IMR-90 (cell line): Measurements from ENCODE around the gene STAT1. TPM values are rescaled to one million over a fixed set of nuclear protein-coding genes. Genes with fewer than 3 reads are reported as not detected.

Experiments used
- ATAC-seq: fragments of 200-7000 bp; cut with Tn5 transposase; 2 replicates; pipeline ENCODE4 v1.9.1; 2020; ENCODE audit warnings: low read depth, mild to moderate bottlenecking, moderate library complexity
- BruUV-seq: library from RNA; stranded (reverse); fragments of 400-500 nt; replicated peaks from 2 replicates; lab custom pipeline; 2021; lab: Mats Ljungman, UMichigan
- CTCF ChIA-PET: fragments of 300-600 bp; formaldehyde crosslinking; extraction: SDS; loops from one replicate; lab custom pipeline; 2021; ENCODE audit warnings: antibody characterized with exemption; lab: Yijun Ruan, JAX
- POLR2A ChIA-PET: fragments of 300-600 bp; sonication (Branson Sonifier 250); formaldehyde crosslinking; loops from one replicate; lab custom pipeline; 2022; ENCODE audit warnings: antibody characterized with exemption; ENCODE audit not compliant: unreplicated experiment; lab: Charles Lee
- DNase-seq: peaks from one replicate; pipeline ENCODE4 v3.0.0; 2013
- H2AFZ ChIP-seq: replicated peaks from 2 replicates; pipeline ENCODE3; 2013; ENCODE audit warnings: low read length, mild to moderate bottlenecking; ENCODE audit not compliant: poor library complexity
- H2AK5ac ChIP-seq: 2 replicates; pipeline ENCODE4 v1.6.1; 2013; ENCODE audit warnings: low read depth, low read length, inconsistent platforms
- H2AK9ac ChIP-seq: replicated peaks from 2 replicates; pipeline ENCODE3; 2013; ENCODE audit warnings: mild to moderate bottlenecking, low read depth, low read length, moderate library complexity; ENCODE audit not compliant: poor library complexity
- H2BK120ac ChIP-seq: 2 replicates; pipeline ENCODE4 v1.6.1; 2013; ENCODE audit warnings: low read depth, low read length, inconsistent platforms
- H2BK15ac ChIP-seq: 3 replicates; pipeline ENCODE4 v1.6.1; 2013; ENCODE audit warnings: low read depth, low read length, inconsistent platforms
- H2BK20ac ChIP-seq: 2 replicates; pipeline ENCODE4 v1.6.1; 2013; ENCODE audit warnings: low read depth, mild to moderate bottlenecking, inconsistent platforms, low read length, moderate library complexity
- H2BK5ac ChIP-seq: 2 replicates; pipeline ENCODE4 v1.6.1; 2013; ENCODE audit warnings: mild to moderate bottlenecking, low read depth, low read length, inconsistent platforms; ENCODE audit not compliant: poor library complexity, severe bottlenecking
- H3K14ac ChIP-seq: replicated peaks from 2 replicates; pipeline ENCODE4 v1.6.1; 2013; ENCODE audit warnings: low read depth, low read length, inconsistent platforms
- H3K18ac ChIP-seq: 2 replicates; pipeline ENCODE4 v1.6.1; 2013; ENCODE audit warnings: low read depth, low read length, control low read depth
- H3K23ac ChIP-seq: 2 replicates; pipeline ENCODE4 v1.6.1; 2013; ENCODE audit warnings: low read depth, low read length, inconsistent platforms
- H3K27ac ChIP-seq: 2 replicates; pipeline ENCODE4 v1.5.1; 2013; ENCODE audit warnings: mild to moderate bottlenecking, control low read depth, low read length; ENCODE audit not compliant: insufficient read depth
- H3K27me3 ChIP-seq: 2 replicates; pipeline ENCODE4 v1.6.1; 2013; ENCODE audit warnings: low read length; ENCODE audit not compliant: control insufficient read depth, insufficient read depth
- H3K36me3 ChIP-seq: 2 replicates; pipeline ENCODE4 v1.6.1; 2013; ENCODE audit warnings: low read length, mixed read lengths; ENCODE audit not compliant: control insufficient read depth, insufficient read depth
- H3K4ac ChIP-seq: 2 replicates; pipeline ENCODE4 v1.6.1; 2013; ENCODE audit warnings: low read depth, low read length, inconsistent platforms
- H3K4me1 ChIP-seq: 2 replicates; pipeline ENCODE4 v1.6.1; 2013; ENCODE audit warnings: low read length, mixed read lengths; ENCODE audit not compliant: control insufficient read depth, insufficient read depth
- H3K4me2 ChIP-seq: 2 replicates; pipeline ENCODE4 v1.6.1; 2013; ENCODE audit warnings: low read depth, mild to moderate bottlenecking, control low read depth, low read length, moderate library complexity
- H3K4me3 ChIP-seq: 2 replicates; pipeline ENCODE4 v1.5.1; 2013; ENCODE audit warnings: low read depth, mild to moderate bottlenecking, control low read depth, low read length, moderate library complexity; ENCODE audit not compliant: insufficient read depth
- H3K56ac ChIP-seq: 2 replicates; pipeline ENCODE4 v1.6.1; 2013; ENCODE audit warnings: low read length, inconsistent platforms; ENCODE audit not compliant: insufficient read depth; ENCODE audit errors: extremely low read depth
- H3K79me1 ChIP-seq, 2 experiments: 2 replicates each; pipeline ENCODE4 v1.6.1; 2013; ENCODE audit warnings: low read length in 2 of 2, inconsistent platforms in 1 of 2, low read depth in 1 of 2
- H3K9ac ChIP-seq: 2 replicates; pipeline ENCODE4 v1.6.1; 2013; ENCODE audit warnings: low read depth, low read length, control low read depth
- H3K9me1 ChIP-seq: 2 replicates; pipeline ENCODE4 v1.6.1; 2013; ENCODE audit warnings: low read length, inconsistent platforms; ENCODE audit not compliant: insufficient read depth
- H3K9me3 ChIP-seq: 2 replicates; pipeline ENCODE4 v1.6.1; 2013; ENCODE audit warnings: low read length; ENCODE audit not compliant: control insufficient read depth, insufficient read depth
- H4K20me1 ChIP-seq: 2 replicates; pipeline ENCODE4 v1.6.1; 2013; ENCODE audit warnings: low read length, inconsistent platforms; ENCODE audit not compliant: insufficient read depth
- H4K5ac ChIP-seq: 2 replicates; pipeline ENCODE4 v1.6.1; 2013; ENCODE audit warnings: mild to moderate bottlenecking, low read depth, low read length, control low read depth
- H4K8ac ChIP-seq, 2 experiments: 2 replicates each; pipeline ENCODE4 v1.6.1; 2013; ENCODE audit warnings: low read depth in 2 of 2, low read length in 2 of 2, control low read depth in 1 of 2, inconsistent platforms in 1 of 2
- H4K91ac ChIP-seq: 2 replicates; pipeline ENCODE4 v1.6.1; 2013; ENCODE audit warnings: low read depth, low read length, inconsistent platforms; ENCODE audit not compliant: insufficient read depth
- CEBPB ChIP-seq: IDR thresholded peaks from 2 replicates; pipeline ENCODE4 v1.6.1; 2012; ENCODE audit warnings: low read depth, low read length, improper control_type of control experiment
- FOS ChIP-seq: fragments of 150-350 bp; IDR thresholded peaks from 2 replicates; pipeline ENCODE4 v1.6.1; 2016; ENCODE audit warnings: low read depth, low read length
- MAZ ChIP-seq: IDR thresholded peaks from 2 replicates; pipeline ENCODE4 v1.6.1; 2012; ENCODE audit warnings: low read depth, mild to moderate bottlenecking, low read length, improper control_type of control experiment, moderate library complexity, borderline replicate concordance
- MXI1 ChIP-seq: IDR thresholded peaks from 2 replicates; pipeline ENCODE4 v1.6.1; 2012; ENCODE audit warnings: low read depth, mild to moderate bottlenecking, low read length, moderate library complexity, borderline replicate concordance
- NFE2L2 ChIP-seq: fragments of 150-350 bp; IDR thresholded peaks from 2 replicates; pipeline ENCODE4 v1.6.1; 2016; ENCODE audit warnings: low read depth, mild to moderate bottlenecking, low read length
- RCOR1 ChIP-seq: IDR thresholded peaks from 2 replicates; pipeline ENCODE4 v1.6.1; 2012; ENCODE audit warnings: mild to moderate bottlenecking, low read length, improper control_type of control experiment; ENCODE audit not compliant: insufficient replicate concordance
- RFX5 ChIP-seq: IDR thresholded peaks from 2 replicates; pipeline ENCODE4 v1.8.0; 2012; ENCODE audit warnings: low read depth, mild to moderate bottlenecking, low read length, moderate library complexity
- whole genome bisulfite sequencing, 2 experiments: methylation state at CpG; one replicate each; pipeline versions ENCODE4 v1.1.5 to v1.1.7; 2013; ENCODE audit warnings: missing lambda C conversion rate in 2 of 2; ENCODE audit not compliant: insufficient read length in 1 of 2; ENCODE audit errors: extremely low coverage in 2 of 2; 5-methylcytosine and 5-hydroxymethylcytosine counted together
- dilution Hi-C: fragments of 300-500 bp; cut with HindIII; formaldehyde crosslinking; loops from one replicate; pipeline ENCODE4 v1.14.3; 2018; ENCODE audit warnings: low sequenced_read_pairs; ENCODE audit not compliant: unreplicated experiment
- in situ Hi-C: fragments of 300-500 bp; cut with MboI; formaldehyde crosslinking; loops from 3 replicates; pipeline ENCODE4 v1.14.3; 2019; ENCODE audit warnings: low sequenced_read_pairs, inconsistent platforms, mixed read lengths
- intact Hi-C: fragments of 100-400 bp; cut with micrococcal nuclease; formaldehyde crosslinking; loops from 2 replicates; pipeline ENCODE4 v1.10.0; 2022
- polyA plus RNA-seq, 3 experiments: library from polyadenylated mRNA; depleted of rRNA; stranded (reverse); fragments of >200 nt; gene quantifications; 2 replicates each; pipeline ENCODE4 v1.2.3, GENCODE V29; 2012; ENCODE audit warnings: low replicate concordance in 1 of 3
- total RNA-seq: library from RNA; depleted of rRNA; stranded (reverse); fragments of >200 nt; gene quantifications from 2 replicates; pipeline ENCODE4 v1.2.3, GENCODE V29; 2012
- TF ChIP-seq, protein P1 (sequence below): conservative IDR thresholded peaks from 2 replicates; pipeline ENCODE4 v1.5.1; 2012; ENCODE audit warnings: mild to moderate bottlenecking, low read depth, low read length, improper control_type of control experiment
- TF ChIP-seq, protein P2 (sequence below): fragments of 150-350 bp; IDR thresholded peaks from 2 replicates; pipeline ENCODE4 v1.6.1; 2017; ENCODE audit warnings: mild to moderate bottlenecking, antibody characterized with exemption, low read length, low read depth

The STAT1 gene
- total and polyA plus RNA-seq, 2 of the 4 experiments (the other 2 are of a cell fraction): 43.2 to 67.9 TPM

DNA sequence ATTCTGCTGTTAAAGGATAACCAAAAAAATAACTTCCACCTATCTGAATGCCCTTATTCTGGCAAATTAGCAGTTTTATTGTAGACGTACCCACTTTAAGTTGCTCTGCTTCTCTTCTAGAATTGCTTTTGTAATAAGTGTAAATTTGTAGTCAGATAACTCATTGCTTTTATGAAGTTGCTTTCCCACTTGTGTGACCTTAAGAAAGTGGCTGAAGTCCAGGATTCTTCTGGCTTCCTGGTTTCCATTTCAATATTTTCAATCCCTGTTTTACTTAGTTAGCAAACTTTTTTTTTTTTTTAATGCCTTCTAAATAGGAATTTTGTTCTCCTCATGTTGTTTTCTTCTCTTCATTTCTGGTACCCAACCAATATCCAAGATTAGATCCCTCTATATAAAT lies 73.5 kb downstream of the STAT1 start:
- no peak overlapping the region for H2AFZ ChIP-seq
- no peak for ATAC-seq
- H2BK5ac ChIP-seq: no peak overlapping the region
- no peak overlapping the region for H3K23ac ChIP-seq
- H2BK120ac ChIP-seq: no peak overlapping the region
- TF ChIP-seq CEBPB (no peak), FOS (no peak), RCOR1 (no peak), MAZ (no peak), RFX5 (no peak), NFE2L2 (no peak), MXI1 (no peak)
- TF ChIP-seq, protein P1, sequence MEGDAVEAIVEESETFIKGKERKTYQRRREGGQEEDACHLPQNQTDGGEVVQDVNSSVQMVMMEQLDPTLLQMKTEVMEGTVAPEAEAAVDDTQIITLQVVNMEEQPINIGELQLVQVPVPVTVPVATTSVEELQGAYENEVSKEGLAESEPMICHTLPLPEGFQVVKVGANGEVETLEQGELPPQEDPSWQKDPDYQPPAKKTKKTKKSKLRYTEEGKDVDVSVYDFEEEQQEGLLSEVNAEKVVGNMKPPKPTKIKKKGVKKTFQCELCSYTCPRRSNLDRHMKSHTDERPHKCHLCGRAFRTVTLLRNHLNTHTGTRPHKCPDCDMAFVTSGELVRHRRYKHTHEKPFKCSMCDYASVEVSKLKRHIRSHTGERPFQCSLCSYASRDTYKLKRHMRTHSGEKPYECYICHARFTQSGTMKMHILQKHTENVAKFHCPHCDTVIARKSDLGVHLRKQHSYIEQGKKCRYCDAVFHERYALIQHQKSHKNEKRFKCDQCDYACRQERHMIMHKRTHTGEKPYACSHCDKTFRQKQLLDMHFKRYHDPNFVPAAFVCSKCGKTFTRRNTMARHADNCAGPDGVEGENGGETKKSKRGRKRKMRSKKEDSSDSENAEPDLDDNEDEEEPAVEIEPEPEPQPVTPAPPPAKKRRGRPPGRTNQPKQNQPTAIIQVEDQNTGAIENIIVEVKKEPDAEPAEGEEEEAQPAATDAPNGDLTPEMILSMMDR: no peak
- TF ChIP-seq, protein P2, sequence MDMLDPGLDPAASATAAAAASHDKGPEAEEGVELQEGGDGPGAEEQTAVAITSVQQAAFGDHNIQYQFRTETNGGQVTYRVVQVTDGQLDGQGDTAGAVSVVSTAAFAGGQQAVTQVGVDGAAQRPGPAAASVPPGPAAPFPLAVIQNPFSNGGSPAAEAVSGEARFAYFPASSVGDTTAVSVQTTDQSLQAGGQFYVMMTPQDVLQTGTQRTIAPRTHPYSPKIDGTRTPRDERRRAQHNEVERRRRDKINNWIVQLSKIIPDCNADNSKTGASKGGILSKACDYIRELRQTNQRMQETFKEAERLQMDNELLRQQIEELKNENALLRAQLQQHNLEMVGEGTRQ: no peak
- H3K4ac ChIP-seq: no peak overlapping the region
- no peak overlapping the region for H3K4me2 ChIP-seq
- no peaks in the 10 kb centered on the region for H3K9me3 ChIP-seq
- no peak overlapping the region for H4K91ac ChIP-seq
- H3K4me3 ChIP-seq: no peak overlapping the region
- H4K8ac ChIP-seq: no peak overlapping the region
- H2AK9ac ChIP-seq: no peak overlapping the region
- no peaks in the 10 kb centered on the region for H3K9me1 ChIP-seq
- H3K56ac ChIP-seq: no peak overlapping the region
- H4K20me1 ChIP-seq: peaks cover 4% of the 10 kb centered on the region; the same call in 1 of the 2 replicates
- ChIA-PET CTCF (no interaction called here), POLR2A (no interaction called here)
- no peaks in the 10 kb centered on the region for H3K27me3 ChIP-seq
- no CpG with 5 or more reads among the region's 1 CpG for WGBS, 2 experiments
- no TSS peak for BruUV-seq
- in situ Hi-C loops: no loop called here
- intact Hi-C loops: no loop called here
- no peak overlapping the region for H3K9ac ChIP-seq
- no peak overlapping the region for H3K27ac ChIP-seq
- H3K4me1 ChIP-seq: no peaks in the 10 kb centered on the region
- DNase-seq: no peak
- H3K79me1 ChIP-seq: no peaks in the 10 kb centered on the region; a peak in 1 of 4 replicates
- H2BK15ac ChIP-seq: no peak overlapping the region
- H4K5ac ChIP-seq: no peak overlapping the region
- no peak overlapping the region for H3K18ac ChIP-seq
- dilution Hi-C loops: no loop called here
- H2AK5ac ChIP-seq: no peak overlapping the region
- H3K36me3 ChIP-seq: no peaks in the 10 kb centered on the region
- no peak overlapping the region for H2BK20ac ChIP-seq
- no peak overlapping the region for H3K14ac ChIP-seq
